ENCODE data around the gene EXOC7.

Gene EXOC7

DNA sequence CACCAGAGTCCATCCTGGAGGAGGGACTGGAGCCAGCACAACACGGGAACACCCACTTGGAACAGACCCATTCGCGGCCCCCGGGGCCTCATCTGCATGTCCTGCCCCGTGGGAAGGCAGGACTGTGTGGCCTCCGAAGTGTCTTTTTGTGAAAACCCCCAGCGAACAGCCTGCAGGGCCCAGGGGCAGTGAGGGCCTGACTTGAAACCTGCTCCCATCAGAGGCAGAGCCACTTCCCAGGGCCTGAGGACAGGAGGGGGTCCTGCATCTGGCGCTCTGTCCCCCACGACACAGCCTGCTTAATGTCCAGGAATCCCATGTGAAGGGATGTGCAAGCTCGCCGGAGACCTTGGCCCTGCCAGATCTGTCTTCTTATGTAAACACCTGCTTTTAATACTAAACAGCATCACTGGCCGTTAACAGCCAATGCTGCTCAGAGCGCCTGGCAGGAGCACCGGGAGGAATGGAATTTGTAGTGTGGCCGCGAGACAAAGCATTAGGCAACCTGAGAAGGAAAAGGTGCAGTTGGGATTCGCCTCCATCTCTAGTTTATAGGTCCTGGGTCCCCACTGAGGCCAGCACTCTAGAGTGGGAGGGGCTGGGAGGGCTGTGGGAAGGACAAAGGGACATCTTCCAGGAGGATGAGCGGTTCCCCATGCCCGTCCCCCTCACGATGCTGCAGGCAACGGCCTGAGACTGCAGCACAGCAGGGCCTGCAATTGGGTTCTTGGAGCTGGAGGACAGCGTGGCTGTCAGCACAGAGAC lies 66.9 kb downstream of the EXOC7 start:
- DNase-seq, result no peak

- DNase-seq, result no peak
Observed at GRCh38 chr17:76034428-76035350, 68.9 kb downstream of the EXOC7 start.

GRCh38 chr17:76033139-76033538 lies 70.4 kb downstream of the EXOC7 start:
- no peak for DNase-seq

DNA sequence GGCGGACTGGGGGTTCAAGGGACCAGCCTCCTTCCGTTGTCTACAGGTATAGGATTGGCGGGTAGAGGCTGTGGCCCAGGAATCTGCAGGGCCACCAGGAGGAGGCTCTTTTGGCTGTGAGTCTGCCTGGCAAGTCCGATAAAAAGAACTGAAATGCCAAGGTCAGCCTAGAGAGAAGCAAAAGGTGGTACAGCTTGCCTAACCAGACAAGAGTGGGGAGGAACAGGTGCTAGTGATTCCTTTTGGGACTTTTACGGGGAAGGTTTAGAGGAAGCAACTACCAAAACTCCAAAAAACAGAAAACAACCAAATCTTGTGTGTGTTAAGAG lies 70.8 kb downstream of the EXOC7 start:
- no peak for DNase-seq

DNA sequence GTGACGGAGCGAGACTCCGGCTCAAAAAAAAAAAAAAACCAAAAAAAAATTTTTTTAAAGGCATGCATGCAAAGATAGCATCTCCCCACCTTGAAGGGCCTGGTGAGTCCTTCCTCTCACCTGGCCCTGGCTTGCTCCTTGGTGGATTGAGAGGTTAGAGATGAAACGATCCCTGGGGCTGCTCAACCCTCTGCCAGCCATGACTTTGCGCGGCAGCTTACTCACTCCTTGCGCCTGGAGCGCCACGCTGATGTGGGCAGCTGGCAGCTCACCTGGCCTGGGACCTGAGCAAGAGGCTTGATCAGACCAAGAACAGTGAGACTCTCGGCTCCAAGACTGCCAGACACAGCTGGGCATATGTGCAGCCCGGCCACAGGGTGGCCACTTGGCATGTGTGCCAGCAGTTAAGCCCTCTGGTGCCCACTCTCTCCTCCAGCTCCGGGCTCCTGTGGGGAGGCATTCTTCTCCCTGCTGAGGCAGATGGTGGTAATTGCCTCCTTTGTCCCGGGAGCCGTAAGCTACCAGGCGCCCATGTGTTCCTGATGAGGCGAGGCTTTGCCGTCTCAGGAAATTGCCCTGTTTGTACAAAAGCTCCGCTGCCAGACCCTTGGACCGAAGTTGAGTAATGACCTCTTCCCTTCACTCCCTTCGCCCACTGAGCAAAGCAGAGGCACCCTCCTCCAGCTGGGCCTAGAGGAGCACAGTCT lies 71.4 kb downstream of the EXOC7 start:
- no peak for DNase-seq
